ENCODE data around the gene BOLL. TPM values are rescaled to one million over a fixed set of nuclear protein-coding genes. Genes with fewer than 3 reads are reported as not detected.
"Not testable (repeated sequence)": the region's sequence is repeated elsewhere in the genome, so short reads cannot be mapped to it uniquely, and the experiment has no call there.

BOLL gene
- not detected in 2 replicates for total RNA-seq (2014; rRNA removed; shearing (Covaris generic))

- DNase-seq (ENCODE audit: low spot score) = no peak
Measured at GRCh38 chr2:197784956-197785941, at the start of gene BOLL. Gene BOLL (minus strand): TSS chr2:197785319. CDS start chr2:197781850, 3,469 bp downstream.

- DNase-seq (ENCODE audit: low spot score) = not testable (repeated sequence)
Measured at GRCh38 chr2:197834771-197835170, 49.7 kb upstream of the BOLL start.

- no peak for DNase-seq (ENCODE audit: low spot score)
Measured at GRCh38 chr2:197828464-197829135, 43.5 kb upstream of the BOLL start.

- DNase-seq (ENCODE audit: low spot score) = no peak
Measured at GRCh38 chr2:197827618-197828017, 42.5 kb upstream of the BOLL start.

GRCh38 chr2:197822333-197822732 is 37.2 kb upstream of the BOLL start:
- DNase-seq (ENCODE audit: low spot score) = no peak

- no peak for DNase-seq (ENCODE audit: low spot score)
Measured at GRCh38 chr2:197821550-197822289, 36.6 kb upstream of the BOLL start.

- DNase-seq (ENCODE audit: low spot score) = no peak
Measured at GRCh38 chr2:197814526-197814925, 29.4 kb upstream of the BOLL start.

- peak; percentile 75 for DNase-seq (ENCODE audit: low spot score)
Measured at GRCh38 chr2:197813093-197813787, 28.1 kb upstream of the BOLL start.

GRCh38 chr2:197810491-197810890 is 25.4 kb upstream of the BOLL start:
- no peak for DNase-seq (ENCODE audit: low spot score)

GRCh38 chr2:197810016-197810415 is 24.9 kb upstream of the BOLL start:
- DNase-seq (ENCODE audit: low spot score) = no peak

GRCh38 chr2:197809064-197809463 is 23.9 kb upstream of the BOLL start:
- DNase-seq (ENCODE audit: low spot score) = no peak

- no peak for DNase-seq (ENCODE audit: low spot score)
Measured at GRCh38 chr2:197805715-197806633, 20.9 kb upstream of the BOLL start.

- no peak for DNase-seq (ENCODE audit: low spot score)
Measured at GRCh38 chr2:197804758-197805714, 19.9 kb upstream of the BOLL start.

- DNase-seq (ENCODE audit: low spot score) = peak; percentile 77
Measured at GRCh38 chr2:197804049-197804757, 19.1 kb upstream of the BOLL start, which contains the start of gene PLCL1. Gene PLCL1 (plus strand): TSS chr2:197804593.

- peak; percentile 41 for DNase-seq (ENCODE audit: low spot score)
Measured at GRCh38 chr2:197803033-197803444, 17.9 kb upstream of the BOLL start.

GRCh38 chr2:197801033-197801432 is 15.9 kb upstream of the BOLL start:
- DNase-seq (ENCODE audit: low spot score) = no peak

- DNase-seq (ENCODE audit: low spot score) = no peak
Measured at GRCh38 chr2:197800091-197800490, 15.0 kb upstream of the BOLL start.

- DNase-seq (ENCODE audit: low spot score) = no peak
Measured at GRCh38 chr2:197799068-197799467, 13.9 kb upstream of the BOLL start.

Data from H4 (cell line).